ENCODE measurements around the gene ABCD3.
"Not testable (repeated sequence)": the region's sequence is repeated elsewhere in the genome, so short reads cannot be mapped to it uniquely, and the experiment has no call there.

The ABCD3 gene

GRCh38 chr1:94550800-94551241, 132.6 kb downstream of the ABCD3 start:
- no peak for DNase-seq (ENCODE audit: low read depth)

GRCh38 chr1:94551449-94551848, 133.3 kb downstream of the ABCD3 start:
- no peak for DNase-seq (ENCODE audit: low read depth)

- DNase-seq (ENCODE audit: low read depth): no peak
Observed at GRCh38 chr1:94552071-94552586, 133.9 kb downstream of the ABCD3 start.

DNA sequence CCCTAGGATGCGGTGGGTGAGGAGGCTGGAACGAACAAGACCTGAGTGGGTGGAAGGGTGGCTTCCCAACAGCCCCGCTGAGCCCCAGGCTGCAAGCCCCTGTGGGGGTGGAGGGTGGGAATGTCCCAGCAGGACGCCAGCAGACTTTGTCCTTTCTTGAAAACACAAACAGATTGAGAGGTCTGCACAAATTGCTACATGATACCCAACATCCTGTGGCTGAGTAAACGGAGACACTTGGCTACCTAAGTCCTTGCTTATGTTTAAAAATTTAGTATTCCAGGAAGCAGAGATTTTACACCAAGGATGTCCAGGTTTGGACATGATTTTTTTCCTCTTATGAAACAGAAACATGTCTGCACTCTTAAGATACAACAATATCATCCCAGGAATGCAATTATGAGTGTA, 135.1 kb downstream of the ABCD3 start:
- DNase-seq (ENCODE audit: low read depth): no peak

- no peak for DNase-seq (ENCODE audit: low read depth)
Observed at GRCh38 chr1:94553931-94554330, 135.7 kb downstream of the ABCD3 start.

DNA sequence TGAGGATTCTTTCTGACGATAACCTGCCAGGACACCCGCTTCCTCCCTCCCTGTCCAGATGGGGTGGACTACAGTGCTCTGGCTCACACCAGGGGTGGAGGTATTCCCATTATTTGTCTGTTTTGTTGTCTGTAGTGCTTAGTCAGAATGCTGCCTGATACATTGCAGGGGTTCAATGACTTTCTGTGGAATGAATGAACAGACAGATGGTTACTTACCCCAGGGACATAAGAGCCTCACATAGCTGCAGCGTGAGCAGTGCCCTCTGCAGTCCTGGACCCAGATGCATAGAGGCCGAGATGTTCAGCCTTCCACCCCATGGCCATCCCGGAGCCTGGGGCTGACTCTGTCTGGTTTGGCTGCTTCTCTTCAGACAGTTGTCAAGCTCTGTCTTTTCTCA, 136.4 kb downstream of the ABCD3 start:
- no peak for DNase-seq (ENCODE audit: low read depth)

- DNase-seq (ENCODE audit: low read depth): no peak
Observed at GRCh38 chr1:94555091-94555490, 136.9 kb downstream of the ABCD3 start.

GRCh38 chr1:94559921-94560320, 141.7 kb downstream of the ABCD3 start:
- no peak for DNase-seq (ENCODE audit: low read depth)

DNA sequence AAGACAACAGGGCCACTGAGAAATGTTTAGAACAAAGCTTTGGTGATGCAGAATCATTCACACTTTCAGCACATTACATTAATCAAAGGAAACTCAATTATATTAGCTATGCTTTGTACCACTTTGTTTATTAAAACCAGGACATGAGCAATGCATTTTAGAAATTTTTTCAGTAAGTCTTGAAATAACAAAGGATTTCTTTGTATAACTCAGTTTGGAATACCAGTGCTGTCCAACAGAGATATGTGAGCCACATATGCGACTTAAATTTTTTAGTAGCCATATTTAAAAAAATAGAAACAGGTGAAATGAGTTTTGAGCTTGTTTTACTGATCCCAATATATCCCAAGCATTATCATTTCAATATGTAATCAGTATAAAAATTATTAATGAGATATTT, 142.1 kb downstream of the ABCD3 start:
- no peak for DNase-seq (ENCODE audit: low read depth)

DNA sequence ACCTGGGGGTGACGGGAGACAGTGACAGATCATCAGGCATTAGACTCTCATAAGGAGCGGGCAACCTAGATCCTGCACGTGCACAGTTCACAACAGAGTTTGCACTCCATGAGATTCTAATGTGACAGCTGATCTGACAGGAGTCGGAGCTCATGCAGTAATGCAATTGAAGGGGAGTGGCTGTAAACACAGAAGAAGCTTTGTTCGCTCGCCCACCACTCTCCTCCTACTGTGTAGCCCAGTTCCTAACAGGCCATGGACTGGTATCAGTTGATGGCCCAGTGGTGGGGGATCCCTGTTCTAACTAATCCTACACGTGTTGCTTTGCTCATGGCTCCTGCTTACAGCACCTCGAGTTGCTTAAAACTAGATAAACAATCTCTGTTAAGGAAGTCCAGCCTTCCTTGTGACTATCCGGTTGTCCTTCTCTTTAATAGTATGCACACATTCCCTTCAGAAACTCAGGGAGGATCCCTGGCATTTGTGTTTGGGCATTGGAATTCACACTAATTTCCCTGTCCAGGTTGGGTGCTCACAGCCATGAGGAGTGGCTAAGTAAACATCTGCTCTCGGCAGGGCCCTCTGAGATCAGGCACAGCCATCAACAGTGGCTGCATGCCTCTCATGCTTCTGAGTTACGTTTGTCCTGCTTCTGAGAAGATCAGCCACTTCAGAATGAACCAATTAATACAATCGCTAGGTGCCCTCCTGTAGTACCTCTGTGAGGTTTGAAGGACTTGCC, 144.5 kb downstream of the ABCD3 start:
- no peak for DNase-seq (ENCODE audit: low read depth)

GRCh38 chr1:94565901-94566300, 147.7 kb downstream of the ABCD3 start:
- DNase-seq (ENCODE audit: low read depth): no peak

GRCh38 chr1:94566436-94566835, 148.2 kb downstream of the ABCD3 start:
- not testable (repeated sequence) for DNase-seq (ENCODE audit: low read depth)

GRCh38 chr1:94567975-94568607, 149.9 kb downstream of the ABCD3 start:
- DNase-seq (ENCODE audit: low read depth): not testable (repeated sequence)

Data from stimulated activated CD8-positive, alpha-beta memory T cell treated with anti-CD3 and anti-CD28 coated beads, Interleukin-15, amount 100 ng/mL, for 1 hour (primary cell).